Measurements from ENCODE around the gene ABCA6.

ABCA6 gene

DNA sequence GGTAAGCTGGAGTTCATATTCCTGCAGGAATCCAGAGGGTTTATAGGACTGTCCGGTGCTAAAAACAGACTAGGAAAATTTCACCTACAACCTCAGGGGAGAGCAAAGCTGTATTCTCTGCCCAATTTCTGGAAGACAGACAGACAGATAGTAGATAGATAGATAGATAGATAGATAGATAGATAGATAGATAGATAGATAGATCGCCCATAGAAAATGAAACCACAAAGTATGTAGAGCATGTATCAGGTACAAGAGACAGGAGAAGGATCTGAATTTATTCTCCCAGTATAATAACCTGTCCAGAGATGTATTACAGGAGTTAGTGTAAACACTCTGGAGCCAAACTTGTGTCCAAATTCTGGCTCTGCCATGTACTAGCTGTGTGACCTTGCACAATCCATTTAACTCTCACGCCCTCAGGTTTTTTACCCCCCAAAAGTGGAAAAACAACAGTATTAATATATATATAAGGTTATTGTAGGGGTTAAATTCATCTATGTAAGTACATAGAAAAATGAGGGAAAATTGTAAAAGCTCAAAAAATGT is 2.1 kb upstream of the ABCA6 start:
- no peak for FAIRE-seq
- DNase-seq (ENCODE audit: low spot score): no peak

DNA sequence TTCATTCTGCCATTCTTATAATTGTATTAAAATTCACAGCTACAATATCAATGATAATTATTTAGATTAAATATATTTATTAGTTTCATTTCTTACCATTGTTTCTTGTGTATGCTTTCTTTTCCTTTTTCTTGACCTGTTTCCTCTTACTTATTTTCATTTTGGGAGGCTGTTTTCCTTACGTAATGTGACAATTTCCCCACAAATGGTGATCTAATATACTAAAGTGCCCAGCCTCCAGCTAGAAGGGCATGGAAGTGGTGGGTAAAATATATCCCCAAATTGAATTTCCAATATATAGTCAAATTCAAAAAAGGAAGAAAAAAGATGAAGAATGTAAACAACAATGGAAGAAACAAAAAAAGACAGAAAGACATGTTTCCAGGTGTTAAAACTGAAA is 1.5 kb upstream of the ABCA6 start:
- no peak for FAIRE-seq

DNA sequence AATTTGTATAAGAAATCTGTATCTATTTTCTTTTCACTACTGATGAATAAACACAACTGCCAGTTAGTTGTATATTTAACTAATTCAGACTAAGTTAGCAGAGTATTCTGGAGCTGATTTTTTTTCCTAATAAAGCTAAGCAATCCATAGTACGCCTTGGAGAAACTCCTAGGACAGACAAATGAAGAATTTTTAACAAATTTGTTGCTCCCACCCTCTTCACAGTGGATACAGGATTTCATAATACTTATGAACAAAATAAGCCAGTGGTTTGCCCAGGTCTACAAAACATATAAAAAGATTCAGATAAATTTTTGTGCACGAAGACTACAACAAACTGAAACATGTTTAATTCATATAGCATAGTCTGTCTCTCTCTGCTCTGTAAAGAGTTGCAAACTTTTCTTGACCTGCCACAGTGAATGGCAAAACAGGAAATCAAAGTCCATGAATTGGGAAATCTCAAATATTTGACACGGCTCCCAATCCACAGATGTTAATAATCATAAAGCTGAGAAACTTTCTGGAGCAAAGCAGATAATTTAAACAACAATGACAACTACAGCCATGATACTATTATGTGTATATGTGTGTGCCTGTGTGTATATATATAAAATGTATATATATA is 594 bp upstream of the ABCA6 start:
- FAIRE-seq (no peak), DNase-seq (ENCODE audit: low spot score) (no peak)

More for the DNA sequence above, 1.5 kb upstream of the ABCA6 start:
- DNase-seq (ENCODE audit: low spot score): no peak

DNA sequence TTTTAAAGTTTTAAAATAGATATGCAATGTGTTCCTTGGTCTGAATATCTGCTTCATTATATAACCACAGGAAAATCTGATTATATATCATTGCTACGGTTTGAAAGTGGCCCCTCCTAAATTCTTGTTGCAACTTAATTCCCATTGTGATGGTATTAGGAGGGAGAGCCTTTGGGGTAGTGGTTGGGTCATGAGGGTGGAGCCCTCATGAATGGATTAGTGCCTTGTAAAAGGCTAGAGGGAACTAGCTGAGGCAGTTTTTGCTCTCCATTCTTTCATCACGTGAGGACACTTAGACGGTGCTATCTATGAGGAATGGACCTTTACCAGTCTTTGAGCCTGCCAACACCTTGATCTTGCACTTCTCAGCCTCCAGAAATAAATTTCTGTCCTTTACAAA is 7.6 kb downstream of the ABCA6 start:
- no peak for FAIRE-seq

GRCh38 chr17:69130627-69131296 is 10.9 kb downstream of the ABCA6 start:
- FAIRE-seq (no peak), DNase-seq (ENCODE audit: low spot score) (no peak)

More for the DNA sequence above, 7.6 kb downstream of the ABCA6 start:
- no peak for DNase-seq (ENCODE audit: low spot score)

GRCh38 chr17:69123626-69124025 is 18.1 kb downstream of the ABCA6 start:
- FAIRE-seq (no peak), DNase-seq (ENCODE audit: low spot score) (no peak)

GRCh38 chr17:69122065-69122464 is 19.6 kb downstream of the ABCA6 start:
- FAIRE-seq (no peak), DNase-seq (ENCODE audit: low spot score) (no peak)

- FAIRE-seq: no peak
- no peak for DNase-seq (ENCODE audit: low spot score)
Measured at GRCh38 chr17:69117855-69118784, 23.6 kb downstream of the ABCA6 start.

GRCh38 chr17:69111794-69112193 is 29.9 kb downstream of the ABCA6 start:
- FAIRE-seq (no peak), DNase-seq (ENCODE audit: low spot score) (no peak)

- FAIRE-seq (no peak), DNase-seq (ENCODE audit: low spot score) (no peak)
Measured at GRCh38 chr17:69105907-69106730, 35.6 kb downstream of the ABCA6 start.

DNA sequence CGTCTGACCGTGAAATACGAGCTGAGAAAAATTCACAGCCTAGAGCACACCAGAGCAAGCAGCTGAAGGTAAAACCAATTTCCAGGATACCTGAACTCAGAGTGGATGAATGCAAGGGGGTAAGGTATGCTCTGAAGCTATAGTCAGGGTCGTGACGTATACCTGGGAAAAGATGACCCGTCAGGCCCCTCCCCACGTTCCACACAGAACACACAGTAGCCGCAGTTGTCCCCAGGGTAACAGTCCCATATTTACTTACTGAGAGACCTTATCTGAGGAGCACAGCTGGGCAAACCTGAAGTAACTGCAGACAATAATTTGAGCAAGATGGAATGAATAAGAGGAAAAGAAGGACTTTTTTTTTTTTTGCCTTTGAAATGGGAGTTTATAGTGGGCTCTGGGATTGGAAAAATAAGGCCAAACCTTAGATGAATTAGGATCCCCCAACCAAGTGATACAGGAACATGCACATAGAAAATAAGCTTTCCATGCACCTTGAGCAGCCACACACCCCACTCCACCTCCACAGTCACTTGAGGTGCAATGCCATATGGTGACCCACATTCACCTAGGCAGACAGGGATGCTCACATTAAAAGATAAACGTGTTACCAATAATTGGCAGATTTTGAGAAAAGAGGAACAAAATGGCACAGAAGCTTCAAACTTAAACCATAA is 38.0 kb downstream of the ABCA6 start:
- DNase-seq (ENCODE audit: low spot score): no peak
- FAIRE-seq: no peak

DNA sequence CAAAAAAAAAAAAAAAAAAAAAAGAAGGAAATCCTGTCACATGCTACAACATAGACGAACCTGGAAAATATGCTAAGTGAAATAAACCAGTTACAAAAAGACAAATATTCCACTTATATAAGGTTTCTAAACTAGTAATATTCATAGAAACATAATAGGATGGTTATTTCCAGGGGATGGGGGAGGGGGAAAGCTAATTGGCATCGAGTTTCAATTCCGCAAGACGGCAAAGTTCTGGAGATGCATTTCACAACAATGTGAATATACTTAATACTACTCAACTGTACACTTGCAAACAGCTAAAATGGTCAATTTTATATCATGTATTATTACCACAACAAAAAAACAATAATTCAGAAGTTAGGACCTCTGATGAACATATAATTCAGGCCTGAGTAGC is 43.1 kb downstream of the ABCA6 start:
- FAIRE-seq: no peak
- no peak for DNase-seq (ENCODE audit: low spot score)

DNA sequence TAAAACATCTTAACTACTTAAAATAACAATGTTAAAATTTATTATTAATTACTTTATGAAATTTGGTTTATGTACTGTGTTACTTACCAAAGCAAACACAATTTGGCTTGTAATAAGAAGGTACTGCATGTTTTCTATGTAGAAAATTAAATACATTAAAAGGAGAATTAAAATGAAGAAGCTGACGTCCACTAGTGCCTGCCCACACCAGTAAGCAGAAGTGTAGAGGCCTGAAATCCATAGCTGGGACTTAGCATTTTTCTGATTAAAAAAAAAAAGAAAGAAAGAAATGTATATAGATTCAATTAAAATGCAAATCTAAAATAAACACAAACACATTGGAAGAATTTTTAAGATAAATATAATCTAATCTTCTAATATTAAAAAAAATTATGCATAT is 45.2 kb downstream of the ABCA6 start:
- DNase-seq (ENCODE audit: low spot score) (no peak), FAIRE-seq (no peak)

DNA sequence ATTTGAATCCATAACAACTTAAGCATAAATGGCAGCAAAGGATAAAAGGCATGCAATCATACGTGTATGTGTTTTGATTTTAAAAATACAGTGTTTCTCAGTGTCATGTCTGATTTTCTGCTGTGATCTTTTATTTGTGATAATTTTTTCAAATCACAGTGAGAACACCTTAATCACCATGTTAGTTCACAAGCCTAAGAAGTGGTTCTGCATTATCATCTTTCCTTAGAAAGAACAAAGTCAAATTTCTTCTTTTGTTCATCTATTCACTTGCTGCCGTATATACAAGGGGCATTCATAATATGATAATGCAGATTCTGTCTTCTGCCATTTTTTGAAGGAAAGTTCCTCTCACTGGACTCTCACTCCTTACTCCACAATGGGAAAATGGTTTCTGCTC is 47.7 kb downstream of the ABCA6 start:
- no peak for FAIRE-seq

DNA sequence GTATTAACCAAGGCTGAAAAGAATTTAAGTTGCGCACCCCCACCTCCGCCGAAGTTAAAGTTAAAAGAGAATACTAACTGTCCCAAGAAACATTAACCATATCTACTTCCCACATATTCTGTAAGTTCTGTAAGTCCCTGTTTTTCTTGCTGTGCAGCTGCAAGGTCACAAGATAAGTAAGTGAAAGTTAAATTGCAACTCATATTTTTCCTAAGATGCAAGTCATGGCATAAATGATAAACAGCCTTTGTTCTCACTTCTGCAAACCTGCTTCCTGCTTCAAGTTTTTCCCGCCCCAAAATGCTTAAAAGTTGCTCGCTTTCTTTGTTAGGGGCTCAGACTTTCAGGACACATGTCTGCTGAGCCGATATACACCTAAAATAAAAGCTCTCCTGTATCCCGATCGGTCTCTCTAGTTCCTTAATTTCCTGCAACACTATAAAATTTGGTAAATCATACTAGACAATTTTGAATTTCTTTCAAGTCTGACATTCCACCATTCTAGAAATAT is 48.4 kb downstream of the ABCA6 start:
- FAIRE-seq (no peak), DNase-seq (ENCODE audit: low spot score) (no peak)

More for the DNA sequence above, 47.7 kb downstream of the ABCA6 start:
- no peak for DNase-seq (ENCODE audit: low spot score)

- FAIRE-seq: no peak
- DNase-seq (ENCODE audit: low spot score): no peak
Measured at GRCh38 chr17:69090365-69090764, 51.3 kb downstream of the ABCA6 start.

DNA sequence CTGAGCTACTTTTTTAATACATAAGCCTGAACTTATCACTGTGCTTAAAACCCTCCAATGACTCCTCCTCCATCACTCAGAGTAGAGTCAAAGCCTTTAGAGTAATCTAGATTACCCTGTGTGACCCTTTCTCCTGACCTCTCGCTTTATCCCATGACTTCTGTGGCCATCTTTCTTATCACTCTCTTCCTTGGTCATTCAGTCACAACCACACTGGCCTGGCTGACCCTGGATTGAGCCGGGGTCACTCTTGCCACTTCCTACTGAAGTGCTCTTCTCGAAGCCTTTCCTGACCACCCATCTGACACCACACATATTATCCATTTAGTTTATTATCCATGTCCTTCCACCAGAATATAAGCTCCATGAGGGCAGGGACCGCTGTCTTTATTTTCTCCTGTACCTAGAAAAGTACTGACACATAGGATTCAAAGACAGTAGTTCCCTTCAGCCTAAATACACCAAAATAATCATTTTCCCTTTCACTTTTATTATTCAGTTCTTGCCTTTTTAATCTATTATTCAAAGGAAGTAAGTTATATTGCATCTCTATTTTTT is 53.0 kb downstream of the ABCA6 start:
- FAIRE-seq (no peak), DNase-seq (ENCODE audit: low spot score) (no peak)

DNA sequence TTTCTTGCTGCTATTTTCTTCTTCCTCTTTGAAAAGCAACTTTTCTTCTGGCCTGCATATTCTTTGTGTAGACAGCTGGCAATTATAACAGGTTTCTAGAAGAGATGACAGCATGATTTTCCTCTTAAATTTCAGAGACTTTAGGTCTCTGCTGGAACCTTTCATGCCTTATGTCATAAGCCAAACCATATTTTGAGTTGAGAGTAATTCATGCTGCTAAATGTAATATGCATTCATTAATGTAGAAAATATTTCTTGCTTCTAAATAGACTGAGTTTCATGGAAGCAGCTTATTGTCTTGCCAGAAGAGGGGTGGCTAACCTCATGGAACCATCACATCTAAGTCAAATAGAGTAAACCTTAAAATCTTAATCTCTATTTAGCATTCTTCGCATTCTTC is 55.1 kb downstream of the ABCA6 start:
- DNase-seq (ENCODE audit: low spot score): no peak
- FAIRE-seq: no peak

GRCh38 chr17:69084911-69085310 is 56.8 kb downstream of the ABCA6 start:
- DNase-seq (ENCODE audit: low spot score) (no peak), FAIRE-seq (no peak)

DNA sequence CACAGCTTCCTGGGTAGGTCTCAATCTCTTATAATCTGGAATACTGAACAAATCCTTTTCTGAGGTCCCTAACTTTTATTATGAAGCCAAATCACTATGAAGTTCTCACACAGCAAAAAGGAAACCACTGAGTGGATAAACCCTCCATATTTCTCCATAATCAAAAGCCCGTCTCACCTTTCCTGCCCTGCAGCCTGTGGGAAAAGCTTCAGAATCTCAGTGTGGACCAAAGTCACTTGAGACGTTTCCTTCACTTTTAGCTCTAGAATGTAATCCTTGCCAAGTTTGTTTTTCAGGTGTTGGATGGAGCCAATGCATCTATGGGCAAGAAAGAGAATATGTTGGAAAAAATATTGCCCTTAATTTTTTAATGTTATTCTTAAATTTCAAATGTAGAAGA is 59.0 kb downstream of the ABCA6 start:
- DNase-seq (ENCODE audit: low spot score) (no peak), FAIRE-seq (no peak)

Data from RCC 7860 (cell line).